Measurements from ENCODE around the gene ZNF646.

- TF ChIP-seq POLR2A (IDR thresholded peaks at IDR 0.05) (no peak), POLR2AphosphoS5 (IDR thresholded peaks at IDR 0.05) (no peak), CTCF (IDR thresholded peaks at IDR 0.05) (no peak), EP300 (IDR thresholded peaks at IDR 0.05) (no peak)
These were observed 9.8 kb downstream of the ZNF646 start for GRCh38 chr16:31083981-31084380.

Measured in gastroesophageal sphincter (tissue), 3 donors.